Lower leg skin (tissue), 3 donors: ENCODE results near the gene FRY.

Experiments used
- CTCF ChIP-seq, 3 donors: fragments of 450-650 bp; IDR thresholded peaks; one replicate each; pipeline ENCODE4 v1.5.1; 2016; ENCODE audit warnings: antibody characterized with exemption in 3 of 3, mild to moderate bottlenecking in 3 of 3, moderate library complexity in 2 of 3
- POLR2A ChIP-seq, 2 donors: fragments of 450-650 bp; IDR thresholded peaks; one replicate each; pipeline ENCODE4 v1.6.1; 2016 to 2017; ENCODE audit warnings: antibody characterized with exemption in 2 of 2, mild to moderate bottlenecking in 1 of 2, moderate library complexity in 1 of 2

GRCh38 chr13:32142115-32142514 lies 110.5 kb downstream of the FRY start:
- no peak for TF ChIP-seq POLR2A (IDR thresholded peaks at IDR 0.05)
- TF ChIP-seq CTCF (IDR thresholded peaks at IDR 0.05) = no peak
